Body of pancreas (tissue), 4 donors: ENCODE results near the gene DYNC1LI2. TPM values are rescaled to one million over a fixed set of nuclear protein-coding genes. Genes with fewer than 3 reads are reported as not detected.

ENCODE experiments used
- ATAC-seq: fragments of 150-250 bp; one replicate; pipeline ENCODE4 v1.9.1; 2016
- DNase-seq, 4 donors: peaks; one replicate each; pipeline ENCODE4 v3.0.0-alpha.2; 2019
- H3K27ac ChIP-seq, 4 donors: fragments of 200-600 bp; sonication (generic); 1 replicate in 3 of 4; 2 replicates in 1 of 4; pipeline versions ENCODE4 v1.5.1 to v1.6.1; 2016 to 2019; ENCODE audit warnings: mild to moderate bottlenecking in 1 of 4, mixed read lengths in 1 of 4, moderate library complexity in 1 of 4
- H3K27me3 ChIP-seq, 2 donors: fragments of 200-600 bp; sonication (generic); one replicate each; pipeline ENCODE4 v1.6.0; 2016; ENCODE audit warnings: mild to moderate bottlenecking in 1 of 2
- H3K36me3 ChIP-seq, 2 donors: fragments of 200-600 bp; sonication (generic); replicated peaks in 1 of 2; 2 replicates each; pipeline ENCODE4 v1.5.1; 2016; ENCODE audit warnings: low read depth in 2 of 2; ENCODE audit not compliant: insufficient read depth in 1 of 2
- H3K4me1 ChIP-seq: fragments of 200-600 bp; sonication (generic); one replicate; pipeline ENCODE4 v1.6.0; 2016
- H3K4me3 ChIP-seq, 2 donors: fragments of 200-600 bp; sonication (generic); 1 replicate in 1 of 2; 2 replicates in 1 of 2; pipeline ENCODE4 v1.5.1; 2016 to 2019
- H3K9me3 ChIP-seq, 3 donors: fragments of 200-600 bp; sonication (generic); 1 replicate in 2 of 3; 2 replicates in 1 of 3; pipeline ENCODE4 v1.5.1; 2016
- POLR2A ChIP-seq, 3 donors: fragments of 450-650 bp; IDR thresholded peaks; one replicate each; pipeline ENCODE4 v1.6.1; 2016; ENCODE audit warnings: antibody characterized with exemption in 3 of 3, mild to moderate bottlenecking in 2 of 3
- WGBS, 2 donors: methylation state at CpG; one replicate each; pipeline ENCODE4 v1.1.5; 2017; 5-methylcytosine and 5-hydroxymethylcytosine counted together
- intact Hi-C: fragments of 100-400 bp; cut with DNase I; formaldehyde crosslinking; loops from one replicate; pipeline ENCODE4 v1.15.1; 2023
- total RNA-seq, 2 donors: library from RNA; depleted of rRNA; stranded (reverse); fragments of >200 nt; gene quantifications; one replicate each; pipeline ENCODE4 v1.1.0, GENCODE V29; 2016
- TF ChIP-seq, protein P1 (sequence below), 7 experiments: fragments of 450-650 bp in 4 of 7; fragments of 200-600 bp in 3 of 7; sonication (generic) in 3 of 7; IDR thresholded peaks; one replicate each; pipeline ENCODE4 v1.5.1; 2016 to 2019; ENCODE audit warnings: antibody characterized with exemption in 7 of 7

The DYNC1LI2 gene
- total RNA-seq, 2 donors from 2014 or later: 87.3 to 109 TPM

DNA sequence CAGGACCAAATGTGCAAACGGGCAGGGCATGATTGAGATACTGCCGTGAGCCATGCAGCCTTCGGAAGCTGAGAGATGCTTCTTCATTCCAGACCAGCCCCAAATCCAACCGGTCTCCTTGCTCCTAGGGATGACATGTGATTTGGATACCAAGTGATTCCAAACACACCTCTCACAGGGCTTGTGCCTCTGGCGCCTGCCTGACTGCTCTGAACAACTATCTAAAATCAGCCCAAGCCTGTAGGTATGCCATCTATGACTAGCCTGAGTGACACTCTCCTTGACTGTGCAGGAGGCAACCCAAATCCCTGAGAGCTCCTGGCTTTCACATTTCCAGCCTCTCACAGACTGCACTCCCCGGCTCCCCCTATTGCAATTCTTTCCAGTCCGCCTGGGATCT is 20.3 kb downstream of the DYNC1LI2 start:
- intact Hi-C loops: no loop called here
- Histone ChIP-seq H3K27me3 (no peaks in the 10 kb centered on the region), H3K9me3 (no peaks in the 10 kb centered on the region), H3K4me1 (no peaks in the 10 kb centered on the region), H3K4me3 (no peak overlapping the region), H3K27ac (no peak overlapping the region), H3K36me3 (peaks cover 18 to 39% of the 10 kb centered on the region in 2 donors)
- TF ChIP-seq, protein P1, sequence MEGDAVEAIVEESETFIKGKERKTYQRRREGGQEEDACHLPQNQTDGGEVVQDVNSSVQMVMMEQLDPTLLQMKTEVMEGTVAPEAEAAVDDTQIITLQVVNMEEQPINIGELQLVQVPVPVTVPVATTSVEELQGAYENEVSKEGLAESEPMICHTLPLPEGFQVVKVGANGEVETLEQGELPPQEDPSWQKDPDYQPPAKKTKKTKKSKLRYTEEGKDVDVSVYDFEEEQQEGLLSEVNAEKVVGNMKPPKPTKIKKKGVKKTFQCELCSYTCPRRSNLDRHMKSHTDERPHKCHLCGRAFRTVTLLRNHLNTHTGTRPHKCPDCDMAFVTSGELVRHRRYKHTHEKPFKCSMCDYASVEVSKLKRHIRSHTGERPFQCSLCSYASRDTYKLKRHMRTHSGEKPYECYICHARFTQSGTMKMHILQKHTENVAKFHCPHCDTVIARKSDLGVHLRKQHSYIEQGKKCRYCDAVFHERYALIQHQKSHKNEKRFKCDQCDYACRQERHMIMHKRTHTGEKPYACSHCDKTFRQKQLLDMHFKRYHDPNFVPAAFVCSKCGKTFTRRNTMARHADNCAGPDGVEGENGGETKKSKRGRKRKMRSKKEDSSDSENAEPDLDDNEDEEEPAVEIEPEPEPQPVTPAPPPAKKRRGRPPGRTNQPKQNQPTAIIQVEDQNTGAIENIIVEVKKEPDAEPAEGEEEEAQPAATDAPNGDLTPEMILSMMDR (IDR thresholded peaks at IDR 0.05): no peak
- TF ChIP-seq POLR2A (IDR thresholded peaks at IDR 0.05): no peak
- ATAC-seq (no peak), DNase-seq (no peak)
- WGBS, 2 donors: 91 to 92% methylated on average over 6 to 7 of the region's 7 CpGs

DNA sequence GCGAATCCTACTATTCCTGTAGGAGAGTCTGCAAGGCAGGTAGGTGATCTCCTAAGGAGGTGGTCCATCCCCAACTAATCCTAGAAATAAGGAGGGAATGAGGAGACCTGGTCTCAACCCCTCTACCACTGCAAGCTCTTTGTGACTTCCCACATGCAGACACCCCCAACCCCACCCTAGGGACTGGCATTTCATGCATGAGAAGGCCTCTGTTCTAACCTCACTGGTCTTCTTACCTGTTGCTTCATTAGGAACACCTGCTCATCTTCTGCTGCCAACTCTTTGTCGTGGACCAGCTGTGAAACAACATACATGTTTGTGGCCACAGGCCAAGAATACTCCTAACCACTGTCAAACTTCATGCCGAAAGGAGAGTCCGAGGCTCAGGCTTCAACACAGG is 22.6 kb downstream of the DYNC1LI2 start:
- H3K4me3 ChIP-seq: no peak overlapping the region
- H3K4me1 ChIP-seq: no peaks in the 10 kb centered on the region
- H3K27ac ChIP-seq: no peak overlapping the region
- H3K27me3 ChIP-seq: no peaks in the 10 kb centered on the region
- ATAC-seq (no peak), DNase-seq (peak in 3 of 4 donors; percentile 24 to 29 (median 29))
- no peak for TF ChIP-seq POLR2A (IDR thresholded peaks at IDR 0.05)
- TF ChIP-seq, protein P1 (IDR thresholded peaks at IDR 0.05): no peak
- peaks cover 9 to 35% of the 10 kb centered on the region in 2 donors for H3K36me3 ChIP-seq
- 44% methylated on average over 4 of the region's 4 CpGs for WGBS, 2 donors
- no peaks in the 10 kb centered on the region for H3K9me3 ChIP-seq
- intact Hi-C loops: no loop called here

DNA sequence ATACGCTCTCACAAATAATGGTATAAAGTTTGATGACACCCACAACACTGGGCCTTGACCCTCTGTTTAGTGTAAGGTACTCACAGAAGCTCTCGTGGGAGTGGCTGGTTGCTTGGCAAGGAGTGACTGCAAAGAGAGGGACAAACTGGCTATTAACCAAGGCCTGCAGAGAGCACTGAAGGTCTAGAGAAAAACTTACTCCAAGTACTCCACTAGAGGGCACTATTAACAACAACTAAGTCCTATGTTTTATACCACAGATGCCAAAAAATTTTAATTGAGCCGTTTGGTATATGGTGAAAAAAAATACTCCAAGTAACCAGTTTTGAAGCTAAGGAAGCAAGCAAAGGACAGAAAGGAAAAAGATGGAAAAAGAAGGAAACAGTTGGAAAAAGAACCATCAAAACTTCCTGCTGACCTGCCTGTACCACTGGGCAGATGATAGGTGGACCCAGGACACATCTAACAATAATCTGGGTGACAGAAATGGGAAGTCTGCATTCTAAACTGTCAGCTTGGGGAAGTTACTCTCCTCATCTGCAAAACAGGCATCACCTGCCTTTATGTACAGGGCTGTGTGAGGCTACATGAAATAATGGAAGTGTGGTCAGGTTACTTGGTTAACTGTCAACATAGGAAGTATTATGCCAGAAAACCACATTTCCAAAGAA is 23.2 kb downstream of the DYNC1LI2 start:
- intact Hi-C loops: no loop called here
- Histone ChIP-seq H3K27me3 (no peaks in the 10 kb centered on the region), H3K4me1 (no peaks in the 10 kb centered on the region), H3K27ac (no peak overlapping the region), H3K36me3 (peaks cover 9 to 30% of the 10 kb centered on the region in 2 donors), H3K4me3 (no peak overlapping the region), H3K9me3 (no peaks in the 10 kb centered on the region)
- ATAC-seq (peak; percentile 84), DNase-seq (peak; percentile 37 to 55 (median 46))
- TF ChIP-seq, protein P1 (IDR thresholded peaks at IDR 0.05): peak in 6 of 7 experiments; percentile 53 to 74 (median 70)
- no peak for TF ChIP-seq POLR2A (IDR thresholded peaks at IDR 0.05)
- 32 to 33% methylated on average over 3 of the region's 3 CpGs for WGBS, 2 donors

DNA sequence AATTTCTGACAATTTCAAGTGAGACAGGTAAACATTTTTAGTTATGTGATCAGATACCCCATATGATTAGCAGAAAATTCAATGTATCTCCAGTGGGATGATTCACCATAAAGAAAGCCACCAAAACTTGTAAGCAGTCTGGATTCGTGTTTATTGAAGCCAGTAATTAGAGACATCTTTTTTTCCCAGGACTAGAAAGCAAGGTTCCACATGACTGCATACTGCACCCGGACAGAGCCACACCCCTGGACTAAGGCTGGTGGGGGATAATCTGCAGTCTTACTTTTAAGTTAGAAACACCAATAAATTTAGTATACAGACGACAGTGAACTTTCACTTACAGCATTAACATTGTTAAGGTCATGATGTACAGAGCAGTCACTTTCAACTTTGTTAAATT is 30.6 kb downstream of the DYNC1LI2 start:
- TF ChIP-seq, protein P1 (IDR thresholded peaks at IDR 0.05): no peak
- no peak for TF ChIP-seq POLR2A (IDR thresholded peaks at IDR 0.05)
- DNase-seq (no peak), ATAC-seq (no peak)
- peaks cover 0 to 13% of the 10 kb centered on the region in 2 donors for H3K36me3 ChIP-seq
- H3K4me1 ChIP-seq: no peaks in the 10 kb centered on the region
- 89 to 92% methylated on average over 3 of the region's 3 CpGs for WGBS, 2 donors
- H3K27me3 ChIP-seq: no peaks in the 10 kb centered on the region
- H3K9me3 ChIP-seq: no peaks in the 10 kb centered on the region
- no peak overlapping the region for H3K4me3 ChIP-seq
- intact Hi-C loops: no loop called here
- no peak overlapping the region for H3K27ac ChIP-seq

DNA sequence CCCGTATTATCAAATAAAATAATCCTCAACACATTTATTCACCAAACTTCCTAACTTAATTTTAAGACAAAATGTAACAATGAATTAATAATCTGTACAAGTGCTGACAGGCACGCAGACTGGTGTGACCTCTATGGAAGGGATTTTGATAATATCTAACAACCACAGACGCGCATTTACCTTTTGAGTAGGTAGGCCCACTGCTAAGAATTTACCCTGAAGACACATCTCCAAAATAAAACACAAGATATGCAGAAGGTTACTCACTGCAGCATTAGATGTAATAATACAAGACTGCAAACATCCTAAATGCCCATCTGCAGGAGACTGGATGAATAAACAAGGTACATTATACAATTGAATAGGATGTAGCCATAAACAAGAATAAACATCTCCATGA is 32.2 kb downstream of the DYNC1LI2 start:
- WGBS, 2 donors: 89 to 97% methylated on average over 4 of the region's 4 CpGs

More for the DNA sequence above, 32.2 kb downstream of the DYNC1LI2 start:
- no peak for DNase-seq
- Histone ChIP-seq H3K27ac (no peak overlapping the region), H3K27me3 (no peaks in the 10 kb centered on the region), H3K36me3 (peaks cover 0 to 5% of the 10 kb centered on the region in 2 donors), H3K4me3 (no peak overlapping the region), H3K4me1 (no peaks in the 10 kb centered on the region), H3K9me3 (no peaks in the 10 kb centered on the region)
- ATAC-seq: no peak
- intact Hi-C loops: no loop called here
- TF ChIP-seq POLR2A (IDR thresholded peaks at IDR 0.05): no peak
- TF ChIP-seq, protein P1 (IDR thresholded peaks at IDR 0.05): no peak
